Activated CD4-positive, alpha-beta T cell treated with anti-CD3 and anti-CD28 coated beads, Interleukin-2, Interleukin-6, amounts not matched to agents 100 ng/mL and 50 ng/mL, durations not matched to agents 16 hours and 8 hours (primary cell): ENCODE results near the gene RUNX1.
A peak's percentile ranks its signal among the peaks of the same experiment; 100 is the strongest.
"Not testable (repeated sequence)": the region's sequence is repeated elsewhere in the genome, so short reads cannot be mapped to it uniquely, and the experiment has no call there.

Experiments
- DNase-seq: peaks from one replicate; pipeline ENCODE4 v3.0.0-alpha.2; 2020

Gene RUNX1

GRCh38 chr21:34966881-34967280 is 82.2 kb downstream of the RUNX1 start:
- not testable (repeated sequence) for DNase-seq

GRCh38 chr21:34965200-34966174 is 83.6 kb downstream of the RUNX1 start:
- DNase-seq: no peak

GRCh38 chr21:34962586-34963222 is 86.4 kb downstream of the RUNX1 start:
- no peak for DNase-seq

- DNase-seq: no peak
These were observed 87.0 kb downstream of the RUNX1 start for GRCh38 chr21:34962136-34962535.

GRCh38 chr21:34960687-34961086 is 88.4 kb downstream of the RUNX1 start:
- no peak for DNase-seq

- no peak for DNase-seq
These were observed 89.5 kb downstream of the RUNX1 start for GRCh38 chr21:34959607-34960006.

GRCh38 chr21:34958040-34958439 is 91.1 kb downstream of the RUNX1 start:
- DNase-seq: no peak

- no peak for DNase-seq
These were observed 92.4 kb downstream of the RUNX1 start for GRCh38 chr21:34956416-34957316.

GRCh38 chr21:34953950-34954349 is 95.2 kb downstream of the RUNX1 start:
- no peak for DNase-seq

GRCh38 chr21:34952701-34953100 is 96.4 kb downstream of the RUNX1 start:
- no peak for DNase-seq

- not testable (repeated sequence) for DNase-seq
These were observed 97.2 kb downstream of the RUNX1 start for GRCh38 chr21:34951868-34952267.

- no peak for DNase-seq
These were observed 98.1 kb downstream of the RUNX1 start for GRCh38 chr21:34950980-34951379.

GRCh38 chr21:34949499-34949898 is 99.6 kb downstream of the RUNX1 start:
- no peak for DNase-seq

- no peak for DNase-seq
These were observed 100.1 kb downstream of the RUNX1 start for GRCh38 chr21:34949030-34949429.

- DNase-seq: no peak
These were observed 100.9 kb downstream of the RUNX1 start for GRCh38 chr21:34948157-34948556.

GRCh38 chr21:34946916-34947534 is 102.1 kb downstream of the RUNX1 start:
- no peak for DNase-seq

- DNase-seq: no peak
These were observed 102.7 kb downstream of the RUNX1 start for GRCh38 chr21:34946385-34946840.

- DNase-seq: no peak
These were observed 103.8 kb downstream of the RUNX1 start for GRCh38 chr21:34945288-34945687.

- DNase-seq: no peak
These were observed 104.9 kb downstream of the RUNX1 start for GRCh38 chr21:34944015-34944755.

- DNase-seq: peak; percentile 57
These were observed 106.2 kb downstream of the RUNX1 start for GRCh38 chr21:34942911-34943310.

GRCh38 chr21:34941162-34941561 is 107.9 kb downstream of the RUNX1 start:
- no peak for DNase-seq
